Measurements from ENCODE around the gene TAT.
"Not testable (repeated sequence)": the region's sequence is repeated elsewhere in the genome, so short reads cannot be mapped to it uniquely, and the experiment has no call there.

TAT gene

GRCh38 chr16:71600822-71601221 lies 23.9 kb upstream of the TAT start:
- Histone ChIP-seq H3K36me3 (ENCODE audit: control insufficient read depth, insufficient read depth, low read length) (no peaks in the 10 kb centered on the region), H3K27me3 (ENCODE audit: control insufficient read depth, insufficient read depth, low read length) (no peaks in the 10 kb centered on the region), H3K27ac (ENCODE audit: low read depth, low read length) (no peak overlapping the region), H3K4me1 (ENCODE audit: control insufficient read depth, insufficient read depth, low read length) (no peaks in the 10 kb centered on the region), H3K4me3 (ENCODE audit: low read depth, low read length) (no peak overlapping the region), H3K9me3 (ENCODE audit: control insufficient read depth, insufficient read depth, low read depth, low read length) (no peaks in the 10 kb centered on the region), H3K9ac (ENCODE audit: low read length) (no peak overlapping the region)

DNA sequence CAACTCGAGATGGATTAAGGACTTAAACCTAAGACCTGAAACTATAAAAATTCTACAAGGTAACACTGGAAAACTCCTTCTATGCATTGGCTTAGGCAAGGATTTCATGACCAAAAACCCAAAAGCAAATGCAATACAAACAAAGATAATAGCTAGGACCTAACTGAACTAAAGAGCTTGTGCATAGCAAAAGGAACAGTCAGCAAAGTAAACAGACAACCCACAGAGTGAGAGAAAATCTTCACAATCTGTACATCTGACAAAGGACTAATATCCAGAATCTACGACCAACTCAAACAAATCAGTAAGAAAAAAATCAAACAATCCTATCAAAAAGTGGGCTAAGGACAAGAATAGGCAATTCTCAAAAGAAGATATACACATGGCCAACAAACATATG lies 21.5 kb upstream of the TAT start:
- H3K36me3 ChIP-seq (ENCODE audit: control insufficient read depth, insufficient read depth, low read length); H3K4me3 ChIP-seq (ENCODE audit: low read depth, low read length); H3K9ac ChIP-seq (ENCODE audit: low read length); H3K4me1 ChIP-seq (ENCODE audit: control insufficient read depth, insufficient read depth, low read length); H3K9me3 ChIP-seq (ENCODE audit: control insufficient read depth, insufficient read depth, low read depth, low read length); H3K27ac ChIP-seq (ENCODE audit: low read depth, low read length); H3K27me3 ChIP-seq (ENCODE audit: control insufficient read depth, insufficient read depth, low read length): not testable (repeated sequence)

- not testable (repeated sequence) for H3K4me3 ChIP-seq (ENCODE audit: low read depth, low read length); H3K27me3 ChIP-seq (ENCODE audit: control insufficient read depth, insufficient read depth, low read length); H3K9me3 ChIP-seq (ENCODE audit: control insufficient read depth, insufficient read depth, low read depth, low read length); H3K4me1 ChIP-seq (ENCODE audit: control insufficient read depth, insufficient read depth, low read length); H3K36me3 ChIP-seq (ENCODE audit: control insufficient read depth, insufficient read depth, low read length); H3K9ac ChIP-seq (ENCODE audit: low read length); H3K27ac ChIP-seq (ENCODE audit: low read depth, low read length)
These were observed 18.5 kb upstream of the TAT start for GRCh38 chr16:71595340-71595826.

GRCh38 chr16:71594000-71594646 lies 17.2 kb upstream of the TAT start:
- no peaks in the 10 kb centered on the region for H3K36me3 ChIP-seq (ENCODE audit: control insufficient read depth, insufficient read depth, low read length)
- H3K9me3 ChIP-seq (ENCODE audit: control insufficient read depth, insufficient read depth, low read depth, low read length): no peaks in the 10 kb centered on the region
- H3K27me3 ChIP-seq (ENCODE audit: control insufficient read depth, insufficient read depth, low read length): no peaks in the 10 kb centered on the region; the same call in 1 of the 2 replicates
- H3K4me1 ChIP-seq (ENCODE audit: control insufficient read depth, insufficient read depth, low read length): no peaks in the 10 kb centered on the region; the same call in 1 of the 2 replicates
- no peak overlapping the region for H3K9ac ChIP-seq (ENCODE audit: low read length)
- H3K4me3 ChIP-seq (ENCODE audit: low read depth, low read length): no peak overlapping the region
- no peak overlapping the region for H3K27ac ChIP-seq (ENCODE audit: low read depth, low read length)

DNA sequence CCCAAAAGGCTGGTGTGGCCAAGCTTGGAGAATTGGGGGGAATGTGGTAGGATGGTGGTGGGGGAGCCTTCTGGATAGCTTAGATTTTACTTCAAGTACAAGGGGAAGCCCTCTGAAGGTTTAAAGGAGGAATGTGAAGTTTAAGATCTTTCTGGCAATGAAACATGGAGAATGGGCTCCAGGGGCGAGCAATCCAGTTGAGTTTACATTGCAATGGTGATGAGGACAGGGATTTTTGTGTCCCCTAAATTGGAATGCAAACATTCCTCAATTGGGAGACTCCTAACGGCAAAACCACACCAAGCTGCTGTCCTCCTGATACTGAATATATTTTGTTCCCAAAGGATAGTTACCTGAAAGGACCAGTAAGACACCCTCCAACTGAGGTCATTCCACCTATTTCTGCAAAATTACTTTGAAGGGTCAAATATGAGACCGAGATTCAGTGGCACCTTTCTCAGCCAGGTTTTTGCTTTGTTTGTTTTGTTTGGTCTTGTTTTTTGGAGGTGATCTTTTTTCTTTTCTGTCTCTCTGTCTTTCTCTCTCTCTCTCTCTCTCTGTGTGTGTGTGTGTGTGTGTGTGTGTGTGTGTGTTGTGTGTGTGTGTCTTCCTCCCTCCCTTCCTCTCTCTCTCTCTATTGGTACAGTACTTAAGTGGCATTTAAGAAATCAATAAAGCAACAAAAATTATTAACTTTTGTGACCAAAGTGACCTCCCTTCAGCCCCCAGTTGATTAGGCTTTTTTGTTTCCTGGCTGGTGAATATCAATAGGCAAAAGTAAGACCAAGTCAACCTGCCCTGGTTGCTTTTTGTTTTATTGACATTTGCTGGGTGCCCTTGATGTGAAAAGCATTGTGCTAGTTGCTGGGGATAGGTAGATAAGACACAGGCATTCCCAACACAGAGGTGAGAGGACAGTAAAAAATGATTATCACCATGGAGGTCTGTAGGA lies 16.4 kb upstream of the TAT start:
- no peaks in the 10 kb centered on the region; the same call in 1 of the 2 replicates for H3K4me1 ChIP-seq (ENCODE audit: control insufficient read depth, insufficient read depth, low read length)
- H3K36me3 ChIP-seq (ENCODE audit: control insufficient read depth, insufficient read depth, low read length): no peaks in the 10 kb centered on the region
- H3K9ac ChIP-seq (ENCODE audit: low read length): no peak overlapping the region

DNA sequence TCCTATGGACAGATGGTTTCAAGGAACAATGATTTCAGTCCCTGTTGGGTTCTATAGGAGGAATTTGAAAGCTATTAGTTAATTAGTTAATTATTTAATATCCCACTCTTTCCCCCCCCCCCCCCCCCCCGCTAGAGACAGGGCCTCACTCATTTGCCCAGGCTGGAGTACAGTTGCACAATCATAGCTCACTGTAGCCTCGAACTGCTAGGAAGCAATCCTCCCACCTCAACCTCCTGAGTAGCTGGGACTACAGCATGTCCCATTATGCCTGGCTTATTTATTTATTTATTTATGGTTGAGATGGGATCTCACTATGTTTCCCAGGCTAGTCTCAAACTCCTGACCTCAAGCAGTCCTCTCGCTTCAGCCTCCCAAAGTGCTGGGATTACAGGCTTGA lies 15.0 kb upstream of the TAT start:
- no peaks in the 10 kb centered on the region; the same call in 1 of the 2 replicates for H3K4me1 ChIP-seq (ENCODE audit: control insufficient read depth, insufficient read depth, low read length)
- H3K27ac ChIP-seq (ENCODE audit: low read depth, low read length): no peak overlapping the region
- no peak overlapping the region for H3K4me3 ChIP-seq (ENCODE audit: low read depth, low read length)
- H3K36me3 ChIP-seq (ENCODE audit: control insufficient read depth, insufficient read depth, low read length): no peaks in the 10 kb centered on the region
- H3K27me3 ChIP-seq (ENCODE audit: control insufficient read depth, insufficient read depth, low read length): no peaks in the 10 kb centered on the region; the same call in 1 of the 2 replicates
- H3K9ac ChIP-seq (ENCODE audit: low read length): no peak overlapping the region
- no peaks in the 10 kb centered on the region for H3K9me3 ChIP-seq (ENCODE audit: control insufficient read depth, insufficient read depth, low read depth, low read length)

More for the DNA sequence above, 16.4 kb upstream of the TAT start:
- no peak overlapping the region for H3K27ac ChIP-seq (ENCODE audit: low read depth, low read length)
- H3K4me3 ChIP-seq (ENCODE audit: low read depth, low read length): no peak overlapping the region
- H3K27me3 ChIP-seq (ENCODE audit: control insufficient read depth, insufficient read depth, low read length): no peaks in the 10 kb centered on the region; the same call in 1 of the 2 replicates
- H3K9me3 ChIP-seq (ENCODE audit: control insufficient read depth, insufficient read depth, low read depth, low read length): no peaks in the 10 kb centered on the region

- Histone ChIP-seq H3K27ac (ENCODE audit: low read depth, low read length) (no peak overlapping the region), H3K27me3 (ENCODE audit: control insufficient read depth, insufficient read depth, low read length) (no peaks in the 10 kb centered on the region; the same call in 1 of the 2 replicates), H3K36me3 (ENCODE audit: control insufficient read depth, insufficient read depth, low read length) (no peaks in the 10 kb centered on the region), H3K9ac (ENCODE audit: low read length) (no peak overlapping the region), H3K4me3 (ENCODE audit: low read depth, low read length) (no peak overlapping the region), H3K4me1 (ENCODE audit: control insufficient read depth, insufficient read depth, low read length) (no peaks in the 10 kb centered on the region; the same call in 1 of the 2 replicates), H3K9me3 (ENCODE audit: control insufficient read depth, insufficient read depth, low read depth, low read length) (no peaks in the 10 kb centered on the region)
These were observed 13.7 kb upstream of the TAT start for GRCh38 chr16:71590584-71590983.

- not testable (repeated sequence) for H3K4me1 ChIP-seq (ENCODE audit: control insufficient read depth, insufficient read depth, low read length); H3K36me3 ChIP-seq (ENCODE audit: control insufficient read depth, insufficient read depth, low read length); H3K9me3 ChIP-seq (ENCODE audit: control insufficient read depth, insufficient read depth, low read depth, low read length); H3K27me3 ChIP-seq (ENCODE audit: control insufficient read depth, insufficient read depth, low read length); H3K4me3 ChIP-seq (ENCODE audit: low read depth, low read length); H3K27ac ChIP-seq (ENCODE audit: low read depth, low read length); H3K9ac ChIP-seq (ENCODE audit: low read length)
These were observed 13.2 kb upstream of the TAT start for GRCh38 chr16:71590071-71590470.

DNA sequence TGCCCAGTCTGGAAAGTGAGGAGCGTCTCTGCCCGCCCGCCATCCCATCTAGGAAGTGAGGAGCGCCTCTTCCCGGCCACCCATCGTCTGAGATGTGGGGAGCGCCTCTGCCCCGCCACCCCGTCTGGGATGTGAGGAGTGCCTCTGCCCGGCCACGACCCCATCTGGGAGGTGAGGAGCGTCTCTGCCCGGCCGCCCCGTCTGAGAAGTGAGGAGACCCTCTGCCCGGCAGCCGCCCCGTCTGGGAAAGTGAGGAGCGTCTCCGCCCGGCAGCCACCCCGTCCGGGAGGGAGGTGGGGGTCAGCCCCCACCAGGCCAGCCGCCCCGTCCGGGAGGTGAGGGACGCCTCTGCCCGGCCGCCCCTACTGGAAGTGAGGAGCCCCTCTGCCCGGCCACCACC lies 12.4 kb upstream of the TAT start:
- not testable (repeated sequence) for H3K4me3 ChIP-seq (ENCODE audit: low read depth, low read length); H3K9me3 ChIP-seq (ENCODE audit: control insufficient read depth, insufficient read depth, low read depth, low read length); H3K27ac ChIP-seq (ENCODE audit: low read depth, low read length); H3K27me3 ChIP-seq (ENCODE audit: control insufficient read depth, insufficient read depth, low read length); H3K36me3 ChIP-seq (ENCODE audit: control insufficient read depth, insufficient read depth, low read length); H3K9ac ChIP-seq (ENCODE audit: low read length); H3K4me1 ChIP-seq (ENCODE audit: control insufficient read depth, insufficient read depth, low read length)

DNA sequence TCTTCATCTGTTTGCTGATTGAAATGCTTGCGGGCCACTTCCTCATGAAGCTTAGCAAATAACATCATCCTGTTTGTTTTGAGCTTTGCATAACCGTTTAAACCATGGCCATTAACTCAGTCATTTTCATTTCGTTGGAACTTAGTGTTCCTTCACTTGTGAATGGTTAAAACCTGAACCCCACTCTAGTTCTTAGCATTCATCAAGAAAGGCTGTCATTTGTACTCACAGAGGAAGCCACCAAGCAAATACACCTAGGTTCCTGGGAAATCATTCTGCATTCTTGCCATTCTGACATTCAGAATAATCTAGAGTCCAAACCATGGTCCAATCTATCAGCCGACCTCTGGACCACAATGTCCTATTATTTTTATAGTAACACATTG lies 8.4 kb upstream of the TAT start:
- Histone ChIP-seq H3K9ac (ENCODE audit: low read length) (no peak overlapping the region), H3K27me3 (ENCODE audit: control insufficient read depth, insufficient read depth, low read length) (0 out of 2 replicates have a peak, but pooled peaks cover 4% of the 10 kb centered on the region), H3K36me3 (ENCODE audit: control insufficient read depth, insufficient read depth, low read length) (no peaks in the 10 kb centered on the region), H3K9me3 (ENCODE audit: control insufficient read depth, insufficient read depth, low read depth, low read length) (no peaks in the 10 kb centered on the region), H3K4me1 (ENCODE audit: control insufficient read depth, insufficient read depth, low read length) (no peaks in the 10 kb centered on the region), H3K4me3 (ENCODE audit: low read depth, low read length) (no peak overlapping the region), H3K27ac (ENCODE audit: low read depth, low read length) (no peak overlapping the region)

Measured in HUES6 (cell line).